ENCODE measurements around the gene IL2RA.

Gene IL2RA

DNA sequence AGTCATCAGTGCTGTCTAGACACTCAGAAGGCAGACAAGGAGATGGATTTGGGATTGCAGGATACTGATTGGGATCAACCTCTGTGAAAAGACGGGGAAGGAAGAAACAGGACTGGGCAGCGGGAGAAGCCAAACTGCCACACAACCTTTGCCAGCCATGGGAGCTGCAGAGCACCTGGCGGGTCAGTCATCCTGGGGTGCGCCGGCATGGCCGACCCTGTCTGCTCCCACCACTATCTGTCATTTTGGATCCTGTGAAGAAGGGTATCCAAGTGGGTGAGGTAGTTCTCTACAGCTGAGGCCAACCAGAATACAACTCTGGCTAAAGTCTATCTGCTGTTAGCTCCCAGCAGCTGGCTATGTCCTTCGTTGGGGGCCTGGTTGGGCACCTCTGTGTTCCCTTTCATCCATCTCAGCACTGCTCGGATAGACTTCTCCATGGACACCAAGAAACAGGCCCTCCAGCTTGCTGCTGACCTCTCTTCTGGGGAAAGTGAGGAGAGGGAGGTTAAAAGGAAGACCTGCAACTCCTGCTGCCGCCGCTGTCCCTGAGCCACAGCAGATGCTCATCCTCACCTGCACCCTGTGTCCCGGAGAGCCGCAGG is 15.0 kb upstream of the IL2RA start:
- peaks cover 6% of the 10 kb centered on the region for H3K4me1 Mint-ChIP-seq
- peaks cover 28% of the 10 kb centered on the region for H3K27me3 Mint-ChIP-seq (ENCODE audit: low read depth)
- H3K4me3 Mint-ChIP-seq = no peak overlapping the region

DNA sequence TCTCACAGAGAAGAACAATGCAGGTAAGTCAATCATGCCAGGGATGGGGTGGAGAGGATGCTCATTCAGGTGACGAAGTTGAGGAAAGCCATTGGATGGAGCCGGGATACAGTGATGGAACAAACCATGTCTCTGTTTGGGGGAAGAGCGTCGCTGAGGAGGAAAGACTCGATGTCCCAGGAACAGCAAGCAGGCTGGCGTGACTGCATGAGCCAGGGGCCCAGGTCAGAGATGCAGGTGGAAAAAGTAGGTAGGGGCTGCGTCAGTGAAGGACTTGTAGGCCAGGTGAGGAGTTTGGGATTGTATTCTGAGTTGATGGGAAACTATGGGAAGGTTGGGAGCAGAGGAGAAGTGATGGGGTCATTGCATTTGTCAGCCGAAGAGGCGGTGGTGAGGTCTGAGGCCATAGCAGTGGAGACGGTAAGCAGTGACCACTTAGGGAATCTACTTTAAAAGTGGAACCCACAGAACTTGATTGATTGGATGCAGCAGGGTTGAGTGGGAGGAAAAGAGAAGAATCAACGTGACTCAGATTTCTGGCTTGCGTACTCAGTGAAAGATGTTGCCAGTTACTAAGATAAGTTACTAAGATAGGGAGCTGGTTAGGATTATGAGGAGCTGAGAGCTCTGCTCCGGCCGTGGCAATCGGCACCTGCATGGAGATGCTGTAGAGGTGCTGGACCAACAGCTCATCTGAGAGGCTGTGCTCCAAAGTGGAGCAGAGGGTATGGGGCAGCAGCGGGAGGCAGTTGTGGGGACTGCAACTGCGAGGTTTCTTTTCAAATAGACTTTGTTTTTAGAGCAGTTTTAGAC is 12.5 kb upstream of the IL2RA start:
- H3K27me3 Mint-ChIP-seq (ENCODE audit: low read depth) = peaks cover 27% of the 10 kb centered on the region
- H3K27ac Mint-ChIP-seq = no peak overlapping the region
- peaks cover 3% of the 10 kb centered on the region for H3K9me3 Mint-ChIP-seq
- no peaks in the 10 kb centered on the region for H3K36me3 Mint-ChIP-seq (ENCODE audit: low read depth)
- TF ChIP-seq, protein P1, sequence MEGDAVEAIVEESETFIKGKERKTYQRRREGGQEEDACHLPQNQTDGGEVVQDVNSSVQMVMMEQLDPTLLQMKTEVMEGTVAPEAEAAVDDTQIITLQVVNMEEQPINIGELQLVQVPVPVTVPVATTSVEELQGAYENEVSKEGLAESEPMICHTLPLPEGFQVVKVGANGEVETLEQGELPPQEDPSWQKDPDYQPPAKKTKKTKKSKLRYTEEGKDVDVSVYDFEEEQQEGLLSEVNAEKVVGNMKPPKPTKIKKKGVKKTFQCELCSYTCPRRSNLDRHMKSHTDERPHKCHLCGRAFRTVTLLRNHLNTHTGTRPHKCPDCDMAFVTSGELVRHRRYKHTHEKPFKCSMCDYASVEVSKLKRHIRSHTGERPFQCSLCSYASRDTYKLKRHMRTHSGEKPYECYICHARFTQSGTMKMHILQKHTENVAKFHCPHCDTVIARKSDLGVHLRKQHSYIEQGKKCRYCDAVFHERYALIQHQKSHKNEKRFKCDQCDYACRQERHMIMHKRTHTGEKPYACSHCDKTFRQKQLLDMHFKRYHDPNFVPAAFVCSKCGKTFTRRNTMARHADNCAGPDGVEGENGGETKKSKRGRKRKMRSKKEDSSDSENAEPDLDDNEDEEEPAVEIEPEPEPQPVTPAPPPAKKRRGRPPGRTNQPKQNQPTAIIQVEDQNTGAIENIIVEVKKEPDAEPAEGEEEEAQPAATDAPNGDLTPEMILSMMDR (IDR thresholded peaks at IDR 0.05; ENCODE audit: unreplicated experiment in 3 of 3) = no peak
- peaks cover 6% of the 10 kb centered on the region for H3K4me1 Mint-ChIP-seq
- no peak overlapping the region for H3K4me3 Mint-ChIP-seq

More for the DNA sequence above, 15.0 kb upstream of the IL2RA start:
- Mint-ChIP-seq H3K36me3 (ENCODE audit: low read depth) (no peaks in the 10 kb centered on the region), H3K9me3 (peaks cover 10% of the 10 kb centered on the region), H3K27ac (no peak overlapping the region)
- TF ChIP-seq, protein P1 (IDR thresholded peaks at IDR 0.05; ENCODE audit: unreplicated experiment in 3 of 3) = no peak

DNA sequence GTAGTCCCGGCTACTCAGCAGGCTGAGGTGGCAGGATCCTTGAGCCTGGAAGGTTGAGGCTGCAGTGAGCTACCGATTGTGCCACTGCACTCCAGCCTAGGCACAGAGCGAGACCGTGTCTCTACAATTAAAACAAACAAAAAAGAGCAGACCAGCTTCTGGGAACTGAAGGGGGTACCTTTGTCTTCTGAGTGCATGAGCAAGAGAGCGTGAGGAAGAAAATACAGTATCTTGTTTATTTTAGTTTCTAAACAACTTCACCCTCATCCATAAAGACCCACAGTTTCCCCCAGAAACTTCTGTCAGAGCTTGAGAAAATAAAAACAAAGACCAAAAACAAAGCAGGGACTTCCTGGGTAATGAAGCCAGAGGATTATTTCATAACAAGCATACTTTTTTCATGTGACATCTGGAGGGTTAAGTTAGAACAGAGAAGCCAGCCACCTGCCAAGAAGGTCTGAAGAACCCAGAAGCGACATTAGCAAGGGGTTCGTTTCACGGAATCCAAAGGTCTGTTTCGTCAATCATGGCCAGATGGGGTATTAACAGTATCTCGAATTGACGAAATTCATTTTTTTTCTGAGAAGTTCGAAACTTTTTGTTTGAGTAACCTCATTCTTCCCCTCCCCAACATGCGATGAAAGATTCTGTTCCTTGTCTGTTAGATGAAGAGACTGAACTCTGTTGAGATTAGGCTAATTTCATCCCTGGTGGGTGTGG is 10.2 kb upstream of the IL2RA start:
- Mint-ChIP-seq H3K4me1 (peaks cover 6% of the 10 kb centered on the region), H3K4me3 (no peak overlapping the region), H3K36me3 (ENCODE audit: low read depth) (no peaks in the 10 kb centered on the region), H3K27ac (no peak overlapping the region), H3K27me3 (ENCODE audit: low read depth) (peaks cover 30% of the 10 kb centered on the region), H3K9me3 (peaks cover 2% of the 10 kb centered on the region)
- TF ChIP-seq, protein P1 (IDR thresholded peaks at IDR 0.05; ENCODE audit: unreplicated experiment in 3 of 3) = no peak

DNA sequence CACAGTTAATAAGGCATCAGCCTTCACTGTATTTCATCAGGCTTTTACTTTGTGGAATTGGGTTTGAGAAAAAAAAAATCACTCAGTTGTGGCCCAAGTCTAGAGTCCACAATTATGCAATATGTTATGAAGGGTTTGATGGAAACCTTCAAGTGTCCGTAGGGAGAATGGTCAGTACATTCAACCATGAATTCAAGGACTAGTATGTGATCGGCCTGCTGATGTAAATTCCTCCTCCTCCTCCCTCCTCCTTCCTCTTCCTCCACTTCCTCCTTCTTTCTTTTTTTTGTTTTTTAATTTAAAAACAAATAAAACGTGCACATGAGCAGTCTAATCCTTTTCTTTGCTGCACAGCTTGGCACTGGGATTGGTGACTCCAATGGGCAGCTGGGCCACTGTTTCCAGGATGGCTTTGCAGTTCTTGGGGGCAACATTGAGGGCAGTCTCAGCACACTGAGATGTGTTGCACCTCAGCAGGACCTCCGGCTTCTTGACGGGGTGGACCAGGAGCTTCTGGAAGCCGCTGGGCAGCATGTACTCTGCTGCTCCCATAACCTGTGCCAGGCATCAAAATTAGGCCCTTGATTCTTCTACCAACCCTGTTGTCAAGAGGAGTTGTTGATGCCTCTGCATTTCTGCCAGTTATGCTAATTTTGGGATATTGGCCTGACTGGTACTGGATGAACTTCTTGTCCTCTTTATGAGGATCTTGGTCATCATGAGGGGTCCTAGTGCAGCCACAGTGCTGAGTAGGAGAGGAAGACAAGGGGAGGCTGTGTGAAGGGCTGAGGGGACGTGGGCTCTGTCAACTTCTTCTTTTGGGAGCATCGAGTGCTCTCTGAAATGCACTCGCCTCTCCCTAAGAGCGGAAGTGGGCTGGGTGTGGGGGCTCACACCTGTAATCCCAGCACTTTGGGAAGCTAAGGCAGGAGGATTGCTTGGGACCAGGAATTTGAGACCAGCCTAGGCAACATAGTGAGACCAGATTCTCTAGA is 9.3 kb upstream of the IL2RA start:
- Mint-ChIP-seq H3K9me3 (no peaks in the 10 kb centered on the region), H3K4me3 (no peak overlapping the region), H3K36me3 (ENCODE audit: low read depth) (no peaks in the 10 kb centered on the region), H3K27me3 (ENCODE audit: low read depth) (peaks cover 27% of the 10 kb centered on the region), H3K4me1 (peaks cover 6% of the 10 kb centered on the region), H3K27ac (no peak overlapping the region)
- TF ChIP-seq, protein P1 (IDR thresholded peaks at IDR 0.05; ENCODE audit: unreplicated experiment in 3 of 3) = no peak

DNA sequence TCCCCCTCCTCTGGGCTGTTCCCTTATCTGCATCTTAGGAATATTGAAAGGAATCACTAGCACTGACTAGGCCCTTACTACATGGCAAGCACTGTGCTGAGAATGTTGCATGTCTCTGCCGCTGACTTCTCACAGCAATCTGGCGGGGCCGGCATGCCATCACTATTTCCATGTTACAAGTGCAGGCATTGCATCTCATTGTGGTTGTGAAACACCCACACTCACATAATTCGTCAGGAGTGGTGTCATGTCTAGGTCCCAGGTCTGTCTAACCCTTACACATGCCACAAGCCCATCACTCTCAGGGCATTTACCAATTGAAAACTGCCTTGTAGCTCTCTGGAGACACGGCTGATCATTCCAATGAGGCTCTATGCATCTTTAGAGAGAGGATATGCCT is 8.5 kb upstream of the IL2RA start:
- no peak overlapping the region for H3K27ac Mint-ChIP-seq
- no peaks in the 10 kb centered on the region for H3K36me3 Mint-ChIP-seq (ENCODE audit: low read depth)
- H3K9me3 Mint-ChIP-seq = no peaks in the 10 kb centered on the region
- TF ChIP-seq, protein P1 (IDR thresholded peaks at IDR 0.05; ENCODE audit: unreplicated experiment in 3 of 3) = no peak
- H3K27me3 Mint-ChIP-seq (ENCODE audit: low read depth) = peaks cover 33% of the 10 kb centered on the region
- H3K4me1 Mint-ChIP-seq = peaks cover 6% of the 10 kb centered on the region
- H3K4me3 Mint-ChIP-seq = no peak overlapping the region
